NCI-H146 treated with DMSO at 0.1 percent for 48 hours (cell line): ENCODE results near the gene HINT3.
"Not testable (repeated sequence)": the region's sequence is repeated elsewhere in the genome, so short reads cannot be mapped to it uniquely, and the experiment has no call there.

Experiments
- DNase-seq: peaks from one replicate; lab custom pipeline; 2025; ENCODE audit not compliant: unreplicated experiment; lab: John Stamatoyannopoulos, UW

The HINT3 gene

DNA sequence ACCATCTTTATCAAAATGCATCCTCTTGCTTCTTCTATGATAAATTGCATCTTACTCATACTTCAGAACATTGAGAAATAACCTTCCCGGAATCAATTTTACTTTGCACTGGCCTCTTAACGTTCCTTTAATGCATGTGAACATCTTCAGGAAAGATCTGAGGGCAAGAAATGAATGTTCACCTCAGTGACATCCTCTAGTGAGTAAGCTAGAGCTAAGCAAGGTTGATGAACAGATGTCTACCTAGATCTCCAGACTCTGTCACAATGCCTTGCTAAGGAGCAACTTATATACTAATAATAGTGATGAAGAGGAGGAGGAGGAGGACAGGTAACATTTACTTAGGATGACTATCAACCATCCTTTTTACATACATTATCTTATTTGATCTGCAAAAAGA lies 16.8 kb upstream of the HINT3 start:
- DNase-seq = no peak

DNA sequence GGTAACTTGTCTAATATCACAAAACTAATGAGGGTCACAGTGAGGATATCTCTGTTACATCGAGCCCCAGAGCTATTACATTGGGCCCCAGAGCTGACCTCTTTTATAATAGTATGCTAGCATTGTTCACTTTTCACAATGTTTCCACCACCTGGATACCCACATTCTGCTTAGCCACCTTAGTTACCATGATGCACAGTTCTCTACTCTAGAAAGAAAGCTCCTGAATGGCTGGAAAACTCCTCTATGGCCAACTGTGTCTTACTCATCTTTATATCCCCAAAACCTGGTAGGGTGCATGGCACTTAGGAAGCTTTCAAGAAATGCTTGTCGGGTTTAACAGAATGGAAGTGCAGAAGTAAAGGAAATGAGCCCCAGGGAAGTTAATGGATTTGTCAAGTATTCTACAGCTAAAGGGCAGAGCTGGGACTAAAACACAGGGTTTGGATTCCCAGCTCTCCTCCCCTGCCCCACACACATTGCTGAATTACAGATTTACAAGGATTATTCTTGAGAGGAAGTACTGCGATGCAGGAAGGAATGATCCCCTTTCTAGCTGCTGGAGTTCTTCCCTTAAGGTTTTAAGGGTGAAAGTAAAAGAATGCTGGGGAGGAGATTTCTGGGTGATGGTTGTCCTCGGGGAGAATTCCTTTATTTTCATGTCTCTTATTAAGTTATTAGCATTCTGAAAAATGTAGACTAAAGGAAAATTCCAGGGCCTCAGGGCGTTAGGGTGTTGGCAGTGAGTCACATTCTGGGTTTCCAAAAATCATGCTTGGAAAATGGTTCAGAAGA lies 16.1 kb upstream of the HINT3 start:
- DNase-seq = no peak

DNA sequence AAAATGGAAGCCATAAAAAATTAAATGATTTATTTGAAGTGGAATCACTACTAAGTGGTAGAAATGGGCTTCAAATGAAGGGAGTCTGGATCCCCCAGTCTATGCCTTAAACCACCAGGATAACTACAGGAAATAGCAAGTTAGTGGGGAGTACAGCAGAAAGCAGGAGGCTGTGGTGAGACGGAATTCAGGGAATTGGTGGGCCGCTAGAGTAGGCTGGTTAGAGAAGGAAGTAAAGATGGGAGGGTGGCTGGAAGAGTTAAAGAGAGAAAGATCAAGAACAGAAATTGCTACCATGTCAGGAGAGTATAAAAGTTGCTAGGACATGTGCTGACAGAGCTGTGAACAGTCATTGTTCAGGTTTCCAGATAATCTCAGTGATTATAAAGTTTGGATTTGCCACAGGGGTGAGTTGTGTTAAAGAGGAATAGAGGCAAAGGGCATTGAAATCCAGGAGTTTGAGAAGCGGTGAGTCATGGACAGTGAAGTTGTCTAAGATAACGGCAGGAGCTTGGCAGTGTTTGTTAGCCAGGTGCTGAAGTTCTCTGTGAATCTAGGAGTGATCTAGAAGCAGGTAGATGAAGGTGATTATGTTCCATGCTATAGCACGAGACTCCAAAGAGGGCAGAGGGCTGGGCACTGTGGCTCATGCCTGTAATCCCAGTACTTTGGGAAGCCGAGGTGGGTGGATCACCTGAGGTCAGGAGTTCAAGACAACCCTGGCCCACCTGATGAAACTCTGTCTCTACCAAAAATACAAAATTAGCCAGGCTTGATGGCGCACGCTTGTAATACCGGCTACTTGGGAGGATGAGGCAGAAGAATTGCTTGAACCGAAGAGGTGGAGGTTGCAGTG lies 13.7 kb upstream of the HINT3 start:
- DNase-seq = no peak

DNA sequence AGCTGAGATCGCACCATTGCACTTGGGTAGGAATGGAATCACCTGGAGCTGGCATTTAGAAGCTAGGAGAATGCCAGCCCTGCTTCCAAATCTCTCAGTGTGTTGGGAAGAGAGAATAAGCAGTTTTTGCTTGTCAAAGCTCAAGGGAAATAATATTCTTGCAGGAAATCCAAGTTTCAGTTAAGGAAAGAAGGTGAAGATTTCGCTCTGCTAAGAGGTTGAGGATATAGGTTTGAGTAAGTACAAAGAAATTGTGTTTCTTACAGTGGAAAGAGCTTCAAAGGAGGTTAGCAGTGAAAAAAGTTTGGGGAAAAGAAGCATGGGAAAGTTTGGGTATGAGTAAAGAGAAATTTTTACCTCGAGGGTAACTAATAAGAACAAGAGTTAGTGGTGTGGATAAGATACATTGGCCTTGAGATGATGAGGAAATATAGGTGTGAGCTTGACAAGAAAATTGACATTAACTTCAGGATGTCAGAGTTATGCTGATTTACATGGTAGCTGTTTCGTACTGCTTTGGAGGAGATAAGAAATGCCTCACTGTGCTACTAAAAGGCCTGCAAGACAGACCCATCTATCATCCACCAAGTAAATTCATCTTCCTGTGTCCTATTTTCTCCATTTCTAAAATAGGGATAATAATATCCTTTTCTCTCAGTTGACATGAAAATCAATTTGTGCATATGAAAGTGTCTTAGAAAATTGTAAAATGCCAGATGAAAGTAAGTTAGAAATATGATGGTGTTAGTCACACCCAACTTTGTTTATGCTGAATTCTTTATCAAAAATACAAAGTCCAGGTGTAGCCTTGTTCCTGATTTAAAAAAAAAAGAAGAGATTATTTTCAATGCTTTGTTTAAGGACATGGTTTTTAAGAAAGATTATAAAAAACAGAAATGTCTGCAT lies 12.8 kb upstream of the HINT3 start:
- no peak for DNase-seq

DNA sequence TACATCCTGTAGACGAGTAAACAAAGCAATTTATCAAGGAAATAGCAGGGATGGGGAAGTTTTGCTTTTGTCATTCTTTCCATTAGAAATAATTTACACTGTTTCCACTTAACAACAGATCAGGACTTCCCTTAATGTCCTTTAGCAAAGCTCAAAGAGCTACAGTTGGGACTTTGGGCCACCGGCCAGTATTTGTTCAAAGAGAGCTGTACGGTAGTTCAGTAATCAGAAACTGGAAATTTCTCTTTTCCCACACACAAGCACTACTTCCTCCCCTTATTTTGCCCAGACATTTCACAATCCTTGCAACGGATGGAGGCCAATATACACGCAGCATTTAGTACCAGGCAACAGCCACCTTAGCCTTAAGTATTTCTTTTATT lies 12.1 kb upstream of the HINT3 start:
- DNase-seq = no peak

DNA sequence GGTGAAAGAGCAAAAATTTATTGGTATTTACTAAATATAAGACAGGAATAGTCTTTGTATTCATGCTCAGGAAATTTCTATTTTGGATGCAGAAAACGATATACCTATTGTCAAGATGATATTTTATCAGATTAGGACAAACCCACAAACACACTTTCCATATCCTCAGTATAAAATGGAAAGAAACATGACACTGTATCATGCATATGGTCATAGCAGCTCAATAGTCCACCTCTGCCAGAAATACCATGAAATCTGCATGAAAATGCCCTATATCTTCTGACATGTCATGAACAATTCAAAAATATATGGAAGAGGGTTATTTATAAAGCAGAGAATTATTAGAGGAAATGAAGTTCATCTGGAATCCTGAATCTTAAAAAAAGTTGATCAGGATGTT lies 11.7 kb upstream of the HINT3 start:
- DNase-seq = no peak

DNA sequence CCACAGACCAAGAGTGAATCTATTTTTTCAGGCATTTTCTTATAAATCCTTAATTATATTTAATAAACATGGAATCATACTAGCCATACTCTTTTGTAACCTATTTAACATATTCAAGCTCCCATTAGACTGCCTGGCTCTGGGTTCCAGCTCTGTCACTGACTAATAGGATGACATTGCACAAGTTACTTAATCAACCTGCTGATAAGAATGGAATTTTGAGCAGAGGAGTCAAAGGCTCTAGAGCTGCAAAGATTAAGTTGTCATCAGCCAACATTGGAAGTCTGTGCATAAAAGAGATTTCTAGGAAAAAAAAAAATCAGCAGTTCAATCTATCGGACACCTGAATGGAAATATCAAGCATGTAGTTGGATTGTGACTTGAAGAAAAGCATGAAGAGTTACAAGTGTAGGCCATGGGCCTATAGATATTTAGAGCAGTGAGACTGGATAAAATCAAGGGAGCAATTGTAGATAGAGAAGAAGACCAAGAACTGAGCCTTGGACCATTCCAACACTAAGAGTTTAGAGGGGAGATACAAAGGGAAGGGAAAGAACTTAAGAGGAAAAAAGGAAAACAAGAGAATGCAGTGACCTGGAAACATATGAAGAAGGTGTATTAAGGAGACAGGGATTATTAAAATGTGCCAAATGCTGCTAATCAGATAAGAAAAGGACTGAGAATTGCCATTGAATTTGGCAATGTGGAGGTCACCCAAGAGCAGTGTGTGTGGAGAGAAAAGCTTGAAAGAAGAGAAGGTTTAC lies 11.0 kb upstream of the HINT3 start:
- DNase-seq = no peak

DNA sequence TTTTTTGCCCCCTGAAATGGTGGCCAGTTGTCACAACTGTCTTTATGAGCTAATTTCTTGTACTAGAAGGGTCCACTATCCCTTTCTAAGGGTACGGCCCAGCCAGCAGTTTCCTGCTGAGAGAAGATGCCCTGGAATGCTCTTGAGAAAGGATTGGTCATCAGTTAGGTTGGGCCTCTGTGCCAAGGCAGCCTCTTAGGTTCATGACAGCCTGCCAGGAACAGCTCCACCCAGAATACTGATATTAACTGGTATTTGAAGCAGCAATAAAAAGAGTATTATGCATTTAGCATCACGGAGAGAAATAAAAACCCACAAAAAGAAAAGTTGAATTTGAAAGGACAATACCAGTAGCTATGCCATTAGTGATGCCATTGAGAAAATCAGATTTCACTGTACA lies 9.0 kb upstream of the HINT3 start:
- DNase-seq = no peak

DNA sequence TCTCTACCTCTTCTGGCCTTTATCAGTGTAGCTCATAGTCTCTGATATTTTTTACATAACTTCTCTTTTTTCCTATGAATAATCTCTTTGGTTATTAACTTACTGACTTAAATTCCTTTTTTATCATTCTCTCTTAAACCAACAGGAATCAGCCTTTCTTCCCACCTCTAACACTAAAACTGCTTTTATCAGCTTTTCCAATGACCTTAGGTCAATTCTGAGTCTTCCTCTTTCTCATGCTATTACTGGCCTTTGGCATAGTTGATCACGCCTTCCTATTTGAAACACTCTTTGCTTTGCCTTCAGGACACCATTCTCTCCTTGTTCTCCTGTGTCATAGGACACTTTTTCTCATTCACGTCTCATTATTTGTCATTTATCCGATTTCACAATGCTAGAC lies 8.1 kb upstream of the HINT3 start:
- no peak for DNase-seq

DNA sequence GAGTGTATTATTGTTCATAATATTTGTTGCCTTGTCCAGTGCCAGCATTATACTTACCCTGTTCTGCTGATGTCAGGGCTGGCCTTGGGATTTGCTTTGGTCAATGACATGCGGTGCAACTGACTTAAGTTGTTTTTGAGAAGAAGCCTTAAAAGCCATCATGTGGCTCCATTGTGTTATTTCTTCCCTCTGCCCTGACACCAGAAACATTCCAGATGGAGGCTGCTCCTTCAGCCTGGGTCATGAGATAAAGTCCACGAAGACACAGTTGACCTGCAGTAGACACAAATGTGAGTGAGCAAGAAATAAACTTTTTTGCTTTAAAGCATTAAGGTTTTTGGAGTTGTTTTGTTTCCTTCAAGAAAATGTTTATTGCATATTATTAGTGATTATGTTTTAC lies 7.5 kb upstream of the HINT3 start:
- DNase-seq = no peak

DNA sequence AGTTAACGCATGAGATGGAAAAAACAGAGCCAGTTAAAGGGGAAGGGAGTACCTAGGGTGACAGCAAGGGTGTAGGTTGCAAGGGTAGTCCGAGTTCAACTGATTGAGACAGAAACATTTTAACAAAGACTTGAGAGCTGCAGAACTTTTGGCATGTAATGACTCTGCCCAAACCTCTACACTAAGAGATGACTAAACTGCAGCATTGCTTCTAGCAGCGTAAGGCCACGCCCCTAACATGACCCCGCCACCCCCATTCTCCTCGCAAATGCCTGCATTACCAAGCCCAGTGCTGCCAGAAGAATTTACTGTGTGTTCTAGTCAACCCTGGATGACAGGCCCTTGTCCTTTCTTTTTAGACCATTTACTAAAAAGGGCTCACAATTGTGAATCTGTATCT lies 6.3 kb upstream of the HINT3 start:
- no peak for DNase-seq

DNA sequence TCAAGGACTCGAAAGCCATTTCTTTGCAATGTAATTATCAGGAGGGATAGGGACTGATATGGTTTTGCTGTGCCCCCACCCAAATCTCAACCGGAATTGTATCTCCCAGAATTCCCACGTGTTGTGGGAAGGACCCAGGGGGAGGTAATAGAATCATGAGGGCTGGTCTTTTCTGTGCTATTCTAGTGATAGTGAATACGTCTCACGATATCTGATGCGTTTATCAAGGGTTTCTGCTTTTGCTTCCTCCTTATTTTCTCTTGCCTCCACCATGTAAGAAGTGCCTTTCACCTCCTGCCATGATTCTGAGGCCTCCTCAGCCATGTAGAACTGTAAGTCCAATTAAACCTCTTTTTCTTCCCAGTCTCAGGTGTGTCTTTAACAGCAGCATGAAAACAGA lies 5.9 kb upstream of the HINT3 start:
- not testable (repeated sequence) for DNase-seq

DNA sequence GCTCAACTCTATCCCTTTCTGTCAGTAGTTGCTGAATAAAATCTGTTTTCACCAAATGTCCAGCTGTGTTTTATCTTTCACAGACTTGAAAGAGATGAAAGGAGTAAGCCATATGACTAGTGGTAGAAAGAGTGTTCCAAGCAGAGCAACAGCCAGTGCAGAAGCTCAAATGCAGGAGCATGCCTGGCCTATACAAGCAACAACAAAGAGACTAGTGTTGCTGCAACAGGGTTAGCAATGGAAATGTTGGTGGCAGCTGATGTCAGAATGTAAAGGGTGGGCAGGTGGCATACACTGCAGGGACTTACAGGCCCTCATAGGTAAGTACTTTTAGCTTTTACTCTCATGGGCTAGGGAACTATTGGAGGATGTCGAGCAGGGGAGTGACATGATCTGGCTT lies 5.2 kb upstream of the HINT3 start:
- no peak for DNase-seq

DNA sequence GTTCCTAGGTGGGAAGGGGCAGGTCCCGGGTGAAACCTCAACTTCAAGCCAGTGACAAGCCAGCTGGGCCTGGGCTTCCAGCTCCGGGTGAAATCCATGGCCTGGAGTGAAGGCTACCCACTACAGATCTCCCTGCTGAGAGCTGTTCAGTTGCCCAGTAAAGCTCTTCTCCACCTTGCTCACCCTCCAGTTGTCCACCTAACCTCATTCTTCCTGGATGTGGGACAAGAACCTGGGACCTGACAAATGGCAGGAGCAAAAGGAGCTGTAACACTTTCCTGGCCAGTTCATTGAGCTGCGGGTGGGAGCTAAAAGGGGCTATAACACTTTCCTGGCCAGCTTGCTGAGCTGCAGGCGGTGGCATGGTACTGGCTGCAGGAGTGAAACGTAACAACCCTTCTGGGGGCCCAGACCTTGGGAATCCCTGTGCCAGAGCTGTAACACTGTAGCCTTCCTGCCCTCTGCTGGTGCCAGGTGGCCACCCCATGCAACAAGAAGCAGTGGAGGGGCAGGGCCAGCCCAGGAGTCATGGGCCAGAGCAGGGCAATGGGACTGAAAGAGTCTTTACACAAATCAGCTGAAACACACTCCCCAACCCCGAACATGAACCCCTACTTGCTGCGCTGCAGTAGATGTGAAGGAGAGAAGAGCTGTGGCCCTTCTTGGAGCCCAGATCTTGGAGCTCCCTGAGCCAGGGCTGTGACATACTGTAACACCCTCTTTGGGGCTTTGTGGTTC lies 3.6 kb upstream of the HINT3 start:
- DNase-seq = no peak

DNA sequence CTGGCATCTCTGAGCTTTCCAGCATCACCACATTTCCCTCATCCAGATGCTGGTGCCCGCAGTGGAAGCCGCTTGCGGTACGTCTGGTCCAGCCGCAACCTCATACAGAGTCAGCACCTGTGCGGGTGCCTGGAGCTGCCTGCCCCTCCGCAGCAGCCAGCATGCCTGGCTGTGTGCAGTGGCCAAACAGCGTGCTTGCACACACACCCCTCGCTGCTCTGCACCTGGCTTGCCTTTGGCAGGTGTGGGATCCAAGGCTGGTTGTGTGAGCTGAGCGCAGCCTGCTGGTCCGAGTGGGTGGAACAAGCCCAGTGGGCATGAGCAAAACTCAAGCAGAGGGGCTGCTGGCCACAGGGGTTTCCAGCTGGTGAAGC lies 3.1 kb upstream of the HINT3 start:
- DNase-seq = peak; percentile 85

DNA sequence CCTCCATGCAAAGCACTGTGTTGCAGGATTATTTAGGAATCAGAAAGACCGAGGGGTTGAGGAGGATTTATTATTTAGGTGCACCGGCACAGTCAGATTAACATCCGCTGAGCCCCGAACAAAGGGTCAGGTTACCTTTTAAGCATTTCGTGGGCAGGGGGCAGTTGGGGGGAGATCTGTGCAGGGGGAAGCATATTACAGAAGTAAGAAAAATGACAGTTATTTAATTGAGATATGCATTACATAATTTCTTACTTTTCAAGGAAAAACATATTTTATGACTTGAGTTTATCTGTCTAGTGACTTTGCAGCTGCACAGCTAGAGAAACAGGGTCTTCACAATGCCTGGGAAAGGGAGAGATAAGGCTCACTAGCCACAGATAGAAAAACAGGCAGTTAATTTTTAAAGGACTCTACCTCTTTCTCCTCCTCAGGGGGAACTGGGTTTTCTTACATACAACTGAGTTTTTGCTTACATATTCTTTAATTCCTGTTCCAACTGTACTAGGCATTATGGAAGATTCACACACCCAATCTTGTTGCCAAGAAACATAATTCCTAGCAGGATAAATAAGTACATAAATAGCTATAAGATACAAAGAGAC lies 1.7 kb upstream of the HINT3 start:
- DNase-seq = no peak

DNA sequence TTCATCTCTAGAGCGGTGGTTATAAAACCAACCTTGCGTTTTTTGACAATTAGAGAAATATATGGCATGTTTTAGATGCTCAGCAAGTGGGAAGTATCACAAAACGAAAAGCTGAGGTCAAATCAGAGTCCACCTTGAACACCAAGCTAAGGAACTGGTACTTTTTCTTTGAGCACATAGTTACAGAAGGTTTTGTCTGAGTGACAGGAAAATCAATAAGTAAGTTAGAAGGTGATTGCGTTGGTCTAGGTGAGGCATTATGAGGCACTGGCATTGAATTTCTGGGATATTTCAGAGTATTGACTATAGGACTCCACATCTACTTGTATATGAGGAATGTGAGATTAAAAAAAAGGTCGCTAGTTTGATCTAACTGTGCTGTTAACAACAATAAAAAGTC lies 597 bp upstream of the HINT3 start:
- no peak for DNase-seq

DNA sequence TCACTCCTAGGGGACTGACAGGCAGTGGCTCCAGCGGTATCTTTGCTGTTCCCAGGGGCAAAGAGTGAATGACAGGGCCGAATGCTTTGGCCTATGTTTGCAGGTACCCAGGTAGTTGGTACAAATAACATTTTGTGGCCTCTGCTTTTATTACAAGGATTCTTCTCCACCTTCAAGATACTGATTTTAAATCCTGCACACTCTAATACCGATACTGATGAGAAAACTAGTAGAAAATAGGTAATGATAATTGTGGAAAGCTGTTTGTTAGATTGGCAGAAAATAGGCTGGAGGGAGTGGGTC lies 772 bp downstream of the HINT3 start:
- DNase-seq = no peak

DNA sequence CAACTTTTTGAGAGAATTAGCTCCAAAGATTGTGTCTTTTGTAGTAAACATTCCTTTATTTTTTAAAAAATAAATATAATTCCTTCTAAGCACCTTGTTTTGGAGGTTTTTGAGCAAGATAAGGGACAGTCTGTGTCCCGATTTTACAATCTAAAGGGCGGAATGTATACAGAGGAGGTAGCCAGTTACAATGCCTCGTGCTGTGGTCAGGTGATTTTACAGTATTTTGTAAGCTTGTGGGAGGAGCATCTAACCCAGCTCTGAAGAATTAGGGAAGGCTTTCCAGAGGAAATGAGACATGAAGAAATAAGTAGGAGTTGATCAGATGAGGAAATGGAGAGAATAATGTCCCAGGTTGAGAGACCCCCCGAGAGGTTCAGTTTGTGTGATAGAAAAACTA lies 1.3 kb downstream of the HINT3 start:
- DNase-seq = peak; percentile 34

DNA sequence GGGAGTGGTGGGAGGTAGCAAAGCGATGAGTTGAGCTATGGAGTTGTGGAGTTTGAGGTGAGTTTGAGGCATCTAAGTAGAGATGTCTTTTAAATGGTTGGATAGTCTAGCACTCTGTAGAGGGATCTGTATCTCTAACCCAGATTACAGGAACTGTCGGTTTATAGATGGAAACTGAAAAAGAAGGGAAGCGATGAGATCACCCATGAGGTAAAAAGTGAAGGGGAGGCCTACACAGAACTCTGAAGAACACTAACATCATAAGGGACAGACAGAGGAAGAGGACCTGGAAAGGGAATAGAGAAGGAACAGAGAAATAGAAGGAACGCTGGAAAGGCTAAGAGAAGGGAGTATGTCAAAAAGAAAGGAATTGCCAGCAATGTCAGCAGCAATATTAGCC lies 2.5 kb downstream of the HINT3 start:
- no peak for DNase-seq
